ENCODE data around the gene CMPK2. TPM values are rescaled to one million over a fixed set of nuclear protein-coding genes. Genes with fewer than 3 reads are reported as not detected.

Gene CMPK2
- total and polyA plus RNA-seq, 9 of the 15 experiments (the other 6 are each of a cell fraction or from before 2014, with no cell fraction given), result 2.6 to 10.5 (median 5.0) TPM

DNA sequence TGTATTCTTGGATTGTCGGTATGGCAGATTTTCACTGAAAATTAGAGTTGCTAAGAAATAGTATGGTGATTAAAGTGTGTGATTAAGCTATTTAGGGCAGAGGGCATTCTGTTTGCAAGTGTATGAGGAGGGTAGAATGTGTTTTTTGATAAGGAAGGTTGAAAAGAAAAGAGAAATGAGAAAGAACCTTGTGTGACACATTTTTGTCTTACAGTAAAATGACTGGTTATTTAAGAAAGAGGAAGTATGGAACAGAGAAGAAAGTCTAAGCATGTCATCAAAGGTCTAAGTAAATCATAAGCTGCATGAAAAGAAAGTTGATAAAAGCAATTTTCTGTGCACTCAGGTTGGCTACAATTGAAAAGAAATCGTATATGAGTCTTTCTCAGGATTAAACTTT, 6.7 kb upstream of the CMPK2 start:
- H3K4me2 ChIP-seq (ENCODE audit: insufficient read depth, low read length), result no peak overlapping the region
- no peaks in the 10 kb centered on the region for H3K36me3 ChIP-seq (ENCODE audit: control insufficient read depth, insufficient read depth, low read length)
- FAIRE-seq, result no peak
- no peaks in the 10 kb centered on the region for H3K9me1 ChIP-seq (ENCODE audit: control insufficient read depth, insufficient read depth, low read length)
- H3K4me1 ChIP-seq (replicated peaks in 1 of 2; ENCODE audit: control insufficient read depth in 2 of 2, insufficient read depth in 2 of 2, low read length in 2 of 2), result no peaks in the 10 kb centered on the region; a peak in 1 of 5 replicates
- no peaks in the 10 kb centered on the region for H4K20me1 ChIP-seq (replicated peaks; ENCODE audit: control insufficient read depth, insufficient read depth, low read length)
- no peaks in the 10 kb centered on the region for H3K79me2 ChIP-seq (ENCODE audit: control insufficient read depth, insufficient read depth, low read length)
- intact Hi-C loops (cut with micrococcal nuclease) (no loop called here), in situ Hi-C loops (cut with MboI) (no loop called here)
- BruUV-seq (replicated peaks), result no TSS peak
- POLR2A ChIA-PET, result interaction anchor here (1.4 kb wide), 1 partner anchor 25 kb away, joined by 3 read pairs; no protein-coding TSS in a partner anchor
- DNase-seq (ENCODE audit: extremely low read depth in 1 of 4, low spot score in 3 of 4), result no peak
- no peaks in the 10 kb centered on the region for H3K27me3 ChIP-seq (ENCODE audit: control insufficient read depth in 2 of 2, insufficient read depth in 2 of 2, low read length in 2 of 2)
- WGBS (ENCODE audit: insufficient coverage, low coverage, missing lambda C conversion rate), result 38% methylated on average over 2 of the region's 2 CpGs
- peaks cover 4% of the 10 kb centered on the region; the same call in 1 of the 2 replicates for H3K9me3 ChIP-seq (replicated peaks; ENCODE audit: control insufficient read depth, insufficient read depth, low read depth, low read length)
- no peak overlapping the region for H3K27ac ChIP-seq (ENCODE audit: extremely low read depth, low read depth, low read length)
- no peak overlapping the region for H3K4me3 ChIP-seq
- ATAC-seq, result no peak
- no peak overlapping the region for H3K9ac ChIP-seq (ENCODE audit: insufficient read depth in 1 of 2, low read depth in 2 of 2, low read length in 2 of 2)
- TF ChIP-seq ZBTB26 (CRISPR knock-in tag; IDR thresholded peaks at IDR 0.05), result no peak
- TF ChIP-seq HCFC1 (IDR thresholded peaks at IDR 0.05; ENCODE audit: low read depth, low read length), result no peak
- no peak for TF ChIP-seq SREBF2 (CRISPR knock-in tag; IDR thresholded peaks at IDR 0.05)
- TF ChIP-seq NR2C2 (CRISPR knock-in tag; IDR thresholded peaks at IDR 0.05), result no peak
- TF ChIP-seq NR2C2 (tag; IDR thresholded peaks at IDR 0.05), result no peak
- no peak for TF ChIP-seq ARID4B (CRISPR knock-in tag; IDR thresholded peaks at IDR 0.05)
- TF ChIP-seq FOXK2 (conservative IDR thresholded peaks at IDR 0.05 in 1 of 2, IDR thresholded peaks at IDR 0.05 in 1 of 2; ENCODE audit: low read depth in 2 of 2), result no peak
- no peak for TF ChIP-seq RHOXF2B (CRISPR knock-in tag; conservative IDR thresholded peaks at IDR 0.05)
- no peak for TF ChIP-seq SAFB (IDR thresholded peaks at IDR 0.05; ENCODE audit: borderline replicate concordance, low read depth, low read length)
- no peak for TF ChIP-seq MTA3 (IDR thresholded peaks at IDR 0.05; ENCODE audit: borderline replicate concordance)
- TF ChIP-seq POLR3A (IDR thresholded peaks at IDR 0.05; ENCODE audit: borderline replicate concordance, extremely low read depth, insufficient read depth, insufficient read length), result no peak
- CTCF ChIA-PET (ENCODE audit: low intra/inter-chr PET ratio), result no interaction called here
- H2AFZ ChIP-seq (ENCODE audit: low read depth, low read length), result no peak overlapping the region

Measured in K562 (cell line).